Measurements from ENCODE around the gene SNAPC4. TPM values are rescaled to one million over a fixed set of nuclear protein-coding genes. Genes with fewer than 3 reads are reported as not detected.

Gene SNAPC4
- polyA plus RNA-seq, 3 donors from 2014 or later = 0.40 to 2.0 (median 1.0) TPM

- Mint-ChIP-seq H3K4me3 (no peak overlapping the region), H3K36me3 (peaks cover 7 to 31% (median 14%) of the 10 kb centered on the region in 3 donors), H3K27ac (no peak overlapping the region), H3K4me1 (peaks cover 13 to 18% of the 10 kb centered on the region in 2 donors), H3K9me3 (no peaks in the 10 kb centered on the region), H3K27me3 (ENCODE audit: low read depth in 3 of 3) (peaks cover 0 to 2% (median 1%) of the 10 kb centered on the region in 3 donors)
- DNase-seq = no peak
These were observed 16.5 kb downstream of the SNAPC4 start for GRCh38 chr9:136383436-136383835.

- peaks cover 13 to 18% of the 10 kb centered on the region in 2 donors for H3K4me1 Mint-ChIP-seq
- H3K27ac Mint-ChIP-seq = no peak overlapping the region
These were observed 17.9 kb downstream of the SNAPC4 start for GRCh38 chr9:136381966-136382513.

DNA sequence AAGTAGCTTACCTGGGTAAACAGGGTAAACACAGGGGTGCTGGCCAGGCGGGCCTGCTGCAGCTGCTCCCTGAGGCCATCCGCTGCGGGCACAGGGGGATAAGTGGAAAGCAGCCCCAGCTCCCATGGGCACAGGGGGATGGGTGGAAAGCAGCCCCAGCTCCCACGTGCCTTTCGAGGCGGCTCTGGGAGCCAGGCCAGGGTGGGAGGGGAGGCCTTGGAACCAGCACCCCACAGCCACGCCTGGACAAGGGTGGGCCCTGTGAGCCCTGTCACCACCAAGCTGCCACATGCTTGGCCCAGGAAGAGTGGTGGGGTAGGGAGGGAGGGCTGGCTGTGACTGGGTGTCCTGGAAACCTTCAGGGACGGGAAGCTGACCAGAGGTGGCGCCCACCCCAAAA lies 18.7 kb downstream of the SNAPC4 start:
- Mint-ChIP-seq H3K9me3 (no peaks in the 10 kb centered on the region), H3K27ac (no peak overlapping the region), H3K4me3 (no peak overlapping the region), H3K27me3 (ENCODE audit: low read depth in 3 of 3) (peaks cover 0 to 3% (median 0%) of the 10 kb centered on the region in 3 donors), H3K4me1 (peaks cover 13 to 18% of the 10 kb centered on the region in 2 donors), H3K36me3 (peaks cover 7 to 19% (median 14%) of the 10 kb centered on the region in 3 donors)
- no peak for DNase-seq

More at GRCh38 chr9:136381966-136382513, 17.9 kb downstream of the SNAPC4 start:
- H3K36me3 Mint-ChIP-seq = peaks cover 7 to 23% (median 14%) of the 10 kb centered on the region in 3 donors
- DNase-seq = no peak
- H3K27me3 Mint-ChIP-seq (ENCODE audit: low read depth in 3 of 3) = peaks cover 0 to 1% (median 0%) of the 10 kb centered on the region in 3 donors
- H3K4me3 Mint-ChIP-seq = no peak overlapping the region
- no peaks in the 10 kb centered on the region for H3K9me3 Mint-ChIP-seq

- Mint-ChIP-seq H3K9me3 (no peaks in the 10 kb centered on the region), H3K4me1 (peaks cover 8 to 10% of the 10 kb centered on the region in 2 donors), H3K27me3 (ENCODE audit: low read depth in 3 of 3) (peaks cover 0 to 5% (median 0%) of the 10 kb centered on the region in 3 donors), H3K27ac (no peak overlapping the region), H3K4me3 (no peak overlapping the region), H3K36me3 (peaks cover 7 to 12% (median 8%) of the 10 kb centered on the region in 3 donors)
- DNase-seq = no peak
These were observed 19.6 kb downstream of the SNAPC4 start for GRCh38 chr9:136380381-136380780.

DNA sequence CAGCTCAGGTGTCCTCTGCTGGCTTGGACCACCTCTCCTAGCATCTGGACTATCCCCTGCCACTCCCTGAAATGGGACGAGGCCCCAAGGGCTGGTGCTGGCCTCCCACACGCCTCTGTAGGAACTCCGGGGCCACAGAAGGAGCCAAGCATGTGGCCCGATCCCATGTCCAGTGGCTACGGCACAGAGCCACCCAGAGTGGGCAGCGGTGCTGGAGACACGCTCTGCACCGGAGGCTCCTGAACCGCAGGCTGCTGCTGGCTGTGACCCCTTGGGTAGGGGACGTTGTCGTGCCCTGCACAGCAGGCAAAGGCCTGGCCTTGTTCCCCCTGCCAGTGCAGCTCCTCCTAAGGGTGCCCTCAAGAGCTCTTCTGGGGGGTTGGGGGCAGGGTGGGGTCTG lies 20.1 kb downstream of the SNAPC4 start:
- Mint-ChIP-seq H3K27ac (no peak overlapping the region), H3K27me3 (ENCODE audit: low read depth in 3 of 3) (peaks cover 0 to 5% (median 0%) of the 10 kb centered on the region in 3 donors), H3K9me3 (no peaks in the 10 kb centered on the region), H3K36me3 (peaks cover 4 to 9% (median 5%) of the 10 kb centered on the region in 3 donors), H3K4me1 (peaks cover 4 to 6% of the 10 kb centered on the region in 2 donors), H3K4me3 (no peak overlapping the region)
- no peak for DNase-seq

DNA sequence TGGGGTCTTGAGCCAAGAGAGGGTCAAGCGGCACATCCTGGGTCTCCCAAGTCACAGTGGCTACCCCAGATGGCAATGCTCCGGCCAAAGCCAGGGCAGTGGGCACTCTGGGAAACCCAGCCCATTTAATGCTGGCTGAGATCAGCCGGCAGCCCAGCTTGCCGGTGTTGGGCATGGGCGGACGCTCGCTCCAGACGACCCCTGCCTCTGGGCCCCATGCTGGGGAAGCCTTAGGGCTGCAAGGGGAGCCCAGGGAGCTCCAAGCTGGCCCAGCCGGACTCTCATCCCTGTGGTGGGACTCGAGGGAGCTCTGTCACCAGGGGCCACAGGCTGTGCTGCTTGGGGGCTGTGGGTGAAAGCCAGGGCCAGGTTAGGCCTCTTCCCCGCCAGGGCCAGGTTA lies 20.6 kb downstream of the SNAPC4 start:
- Mint-ChIP-seq H3K36me3 (peaks cover 0 to 4% (median 0%) of the 10 kb centered on the region in 3 donors), H3K27me3 (ENCODE audit: low read depth in 3 of 3) (peaks cover 0 to 5% (median 0%) of the 10 kb centered on the region in 3 donors), H3K4me1 (peaks cover 0 to under 1% of the 10 kb centered on the region in 2 donors), H3K27ac (no peak overlapping the region), H3K4me3 (no peak overlapping the region), H3K9me3 (no peaks in the 10 kb centered on the region)
- no peak for DNase-seq

DNA sequence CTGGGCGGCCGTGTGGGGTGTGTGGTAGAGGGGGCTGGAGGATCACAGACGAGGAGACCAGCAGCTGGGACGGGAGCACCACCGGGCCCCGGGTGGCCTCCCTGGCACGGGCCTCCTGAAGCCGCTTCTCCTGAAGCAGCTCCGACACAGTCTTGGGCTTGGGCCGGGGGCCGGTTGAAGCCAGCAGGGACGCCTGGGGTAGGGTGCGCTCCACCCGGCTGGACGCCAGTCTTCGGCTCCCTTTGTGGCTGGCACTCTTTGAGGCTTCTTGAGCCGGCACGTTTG lies 21.0 kb downstream of the SNAPC4 start:
- no peaks in the 10 kb centered on the region for H3K4me1 Mint-ChIP-seq
- DNase-seq = no peak
- no peak overlapping the region for H3K27ac Mint-ChIP-seq
- peaks cover 0 to 4% (median 0%) of the 10 kb centered on the region in 3 donors for H3K36me3 Mint-ChIP-seq
- H3K9me3 Mint-ChIP-seq = no peaks in the 10 kb centered on the region
- peaks cover 0 to 5% (median 0%) of the 10 kb centered on the region in 3 donors for H3K27me3 Mint-ChIP-seq (ENCODE audit: low read depth in 3 of 3)
- H3K4me3 Mint-ChIP-seq = no peak overlapping the region

GRCh38 chr9:136378170-136379002 lies 21.6 kb downstream of the SNAPC4 start:
- DNase-seq = no peak
- Mint-ChIP-seq H3K27ac (no peak overlapping the region), H3K27me3 (ENCODE audit: low read depth in 3 of 3) (peaks cover 0 to 4% (median 0%) of the 10 kb centered on the region in 3 donors), H3K4me3 (no peak overlapping the region), H3K9me3 (no peaks in the 10 kb centered on the region), H3K4me1 (no peaks in the 10 kb centered on the region), H3K36me3 (peaks cover 0 to 4% (median 0%) of the 10 kb centered on the region in 3 donors)

DNA sequence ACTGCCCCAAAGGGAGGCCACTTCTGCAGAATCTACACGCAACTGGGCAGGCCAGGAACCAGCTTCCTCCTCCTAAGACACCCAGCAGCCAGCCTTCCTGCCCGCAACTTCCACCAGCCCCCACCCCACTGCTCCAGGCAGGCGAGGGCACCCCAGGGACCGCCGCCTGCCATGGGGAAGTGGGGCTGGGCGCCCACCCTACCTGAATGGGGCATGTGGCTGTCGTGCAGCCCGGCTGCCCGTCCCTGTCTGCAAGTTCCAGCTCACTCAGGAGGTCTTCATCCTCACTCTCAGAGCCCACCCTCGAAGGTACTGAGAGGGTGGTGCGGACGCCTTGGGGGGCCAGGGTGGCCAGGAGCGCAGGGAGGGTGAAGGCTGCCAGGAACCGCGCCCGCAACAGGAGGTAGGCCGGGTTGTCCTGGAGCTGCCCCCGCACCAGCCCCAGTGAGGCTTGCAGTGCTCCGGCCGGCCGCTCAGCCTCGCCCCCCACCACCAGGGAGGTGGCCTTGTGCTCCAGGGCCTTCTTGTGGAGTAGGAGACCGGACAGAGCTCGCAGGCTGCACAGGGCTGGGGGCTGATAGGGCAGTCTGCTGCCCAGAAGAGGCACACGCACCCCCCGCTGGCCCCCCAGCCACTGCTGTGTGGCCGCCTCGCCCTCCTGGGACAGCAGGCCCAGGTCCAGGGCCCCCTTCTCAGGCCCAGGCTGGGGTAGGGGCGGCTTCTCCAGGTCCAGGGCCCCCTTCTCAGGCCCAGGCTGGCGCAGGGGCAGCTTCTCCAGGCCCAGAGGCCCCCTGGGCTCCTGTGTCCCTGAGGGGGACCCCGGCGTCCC lies 22.4 kb downstream of the SNAPC4 start:
- H3K27ac Mint-ChIP-seq = no peak overlapping the region
- H3K27me3 Mint-ChIP-seq (ENCODE audit: low read depth in 3 of 3) = peaks cover 0 to 6% (median 2%) of the 10 kb centered on the region in 3 donors
- peaks cover 0 to 2% (median 0%) of the 10 kb centered on the region in 3 donors for H3K36me3 Mint-ChIP-seq
- DNase-seq = no peak
- H3K9me3 Mint-ChIP-seq = no peaks in the 10 kb centered on the region
- no peak overlapping the region for H3K4me3 Mint-ChIP-seq
- H3K4me1 Mint-ChIP-seq = no peaks in the 10 kb centered on the region

DNA sequence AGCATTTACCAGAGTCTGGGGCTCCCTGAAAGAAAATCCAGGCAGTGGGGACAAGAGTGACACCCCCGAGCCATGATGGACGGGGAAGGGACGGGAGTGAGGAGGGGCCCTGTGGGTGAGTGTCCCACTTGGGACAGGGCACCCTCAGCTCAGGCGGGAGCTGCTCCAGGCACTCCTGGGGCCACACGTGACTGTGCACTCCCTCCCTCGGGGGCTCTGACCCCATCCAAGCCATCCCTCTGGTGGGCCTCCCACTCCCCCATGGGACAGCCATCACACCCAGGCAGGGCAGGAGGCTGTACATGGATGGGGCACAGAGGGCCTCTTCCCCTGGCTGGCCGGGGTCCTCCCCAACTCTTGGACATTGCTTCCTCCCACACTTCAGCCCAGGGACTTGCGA lies 23.5 kb downstream of the SNAPC4 start:
- Mint-ChIP-seq H3K4me1 (no peaks in the 10 kb centered on the region), H3K36me3 (no peaks in the 10 kb centered on the region), H3K4me3 (no peak overlapping the region), H3K9me3 (no peaks in the 10 kb centered on the region), H3K27ac (no peak overlapping the region), H3K27me3 (ENCODE audit: low read depth in 3 of 3) (peaks cover 0 to 6% (median 2%) of the 10 kb centered on the region in 3 donors)
- no peak for DNase-seq

GRCh38 chr9:136375096-136375495 lies 24.9 kb downstream of the SNAPC4 start:
- H3K27ac Mint-ChIP-seq = no peak overlapping the region
- no peaks in the 10 kb centered on the region for H3K36me3 Mint-ChIP-seq
- no peak overlapping the region for H3K4me3 Mint-ChIP-seq
- H3K4me1 Mint-ChIP-seq = no peaks in the 10 kb centered on the region
- DNase-seq = no peak
- H3K9me3 Mint-ChIP-seq = no peaks in the 10 kb centered on the region
- H3K27me3 Mint-ChIP-seq (ENCODE audit: low read depth in 3 of 3) = peaks cover 0 to 6% (median 2%) of the 10 kb centered on the region in 3 donors

DNA sequence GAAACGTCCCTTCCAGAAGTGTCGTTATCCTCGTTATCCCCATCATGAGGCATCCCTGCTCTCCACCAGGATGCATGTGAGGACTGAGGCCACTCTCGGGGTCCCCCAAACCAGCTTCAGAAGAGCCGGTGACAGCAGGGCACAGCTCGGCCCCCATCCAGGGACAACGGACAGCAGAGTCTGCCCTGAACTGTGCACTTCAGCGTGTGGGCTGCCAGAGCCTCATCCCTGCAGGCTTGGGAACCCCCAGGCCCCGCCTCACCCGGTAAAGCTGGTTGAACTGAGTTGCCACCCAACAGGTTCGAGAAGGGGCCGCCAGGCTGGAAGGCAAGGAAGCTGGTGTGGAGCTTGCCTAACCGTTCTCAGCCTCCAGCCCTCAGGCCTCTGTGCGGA lies 25.8 kb downstream of the SNAPC4 start:
- Mint-ChIP-seq H3K4me1 (no peaks in the 10 kb centered on the region), H3K4me3 (no peak overlapping the region), H3K9me3 (no peaks in the 10 kb centered on the region), H3K27me3 (ENCODE audit: low read depth in 3 of 3) (peaks cover 0 to 6% (median 2%) of the 10 kb centered on the region in 3 donors), H3K36me3 (peaks cover 0 to 2% (median 0%) of the 10 kb centered on the region in 3 donors), H3K27ac (no peak overlapping the region)
- no peak for DNase-seq

- Mint-ChIP-seq H3K4me3 (peak within 1 kb of the TSS in 2 of 5 donors; percentile 57 to 64), H3K36me3 (peaks cover 0 to 4% (median 0%) of the 10 kb centered on the region in 3 donors), H3K4me1 (no peaks in the 10 kb centered on the region), H3K27me3 (ENCODE audit: low read depth in 3 of 3) (peaks cover 0 to 6% (median 2%) of the 10 kb centered on the region in 3 donors), H3K9me3 (no peaks in the 10 kb centered on the region), H3K27ac (no peak within 1 kb of the TSS)
- no peak for DNase-seq
These were observed 26.4 kb downstream of the SNAPC4 start, which contains the start of gene CARD9 for GRCh38 chr9:136373300-136374182. CARD9 (minus strand) TSS chr9:136373669; CDS start chr9:136372078, 1,591 bp downstream.

Data from immature natural killer cell (primary cell).